HEK293T (cell line): ENCODE measurements around the gene BEGAIN.

Experiments
- CTCF ChIA-PET: fragments of 350-600 bp; formaldehyde crosslinking; extraction: SDS; loops from one replicate; lab custom pipeline; 2021; ENCODE audit warnings: antibody characterized with exemption, inconsistent platforms; lab: Yijun Ruan, JAX
- POLR2A ChIA-PET: fragments of 350-600 bp; formaldehyde crosslinking; extraction: SDS; loops from one replicate; lab custom pipeline; 2020; ENCODE audit warnings: antibody characterized with exemption, inconsistent platforms; lab: Yijun Ruan, JAX
- DNase-seq: peaks from one replicate; pipeline ENCODE4 v3.0.0; 2012; ENCODE audit warnings: mixed read lengths; ENCODE audit errors: extremely low spot score
- ARNT ChIP-seq: fragments of 450-650 bp; IDR thresholded peaks from 2 replicates; pipeline ENCODE4 v1.6.1; 2017; ENCODE audit warnings: mild to moderate bottlenecking
- BHLHE40 ChIP-seq: fragments of 450-650 bp; IDR thresholded peaks from 2 replicates; pipeline ENCODE4 v1.6.1; 2016; ENCODE audit warnings: mild to moderate bottlenecking, moderate library complexity, borderline replicate concordance
- CTBP1 ChIP-seq: fragments of 450-650 bp; IDR thresholded peaks from 2 replicates; pipeline ENCODE4 v1.6.1; 2016; ENCODE audit warnings: borderline replicate concordance
- ELF4 ChIP-seq: fragments of 450-650 bp; IDR thresholded peaks from 2 replicates; pipeline ENCODE4 v1.6.1; 2017; ENCODE audit warnings: antibody characterized with exemption
- FOXA1 ChIP-seq: fragments of 450-650 bp; IDR thresholded peaks from 2 replicates; pipeline ENCODE4 v1.6.1; 2016; ENCODE audit warnings: mild to moderate bottlenecking
- FOXK2 ChIP-seq: fragments of 450-650 bp; IDR thresholded peaks from 2 replicates; pipeline ENCODE4 v1.6.1; 2016; ENCODE audit warnings: mild to moderate bottlenecking
- FOXM1 ChIP-seq: fragments of 450-650 bp; IDR thresholded peaks from 2 replicates; pipeline ENCODE4 v1.6.1; 2017; ENCODE audit warnings: mild to moderate bottlenecking, borderline replicate concordance
- HDGF ChIP-seq: fragments of 450-650 bp; IDR thresholded peaks from 2 replicates; pipeline ENCODE4 v1.6.1; 2017; ENCODE audit warnings: antibody characterized with exemption, borderline replicate concordance
- L3MBTL2 ChIP-seq: fragments of 450-650 bp; conservative IDR thresholded peaks from 2 replicates; pipeline ENCODE4 v1.6.1; 2016; ENCODE audit warnings: mild to moderate bottlenecking
- LEF1 ChIP-seq: fragments of 450-650 bp; IDR thresholded peaks from 2 replicates; pipeline ENCODE4 v1.6.1; 2017; ENCODE audit warnings: mild to moderate bottlenecking, borderline replicate concordance
- NFRKB ChIP-seq: fragments of 450-650 bp; IDR thresholded peaks from 2 replicates; pipeline ENCODE4 v1.6.1; 2016; ENCODE audit warnings: mild to moderate bottlenecking, moderate library complexity
- SP1 ChIP-seq: fragments of 450-650 bp; IDR thresholded peaks from 2 replicates; pipeline ENCODE4 v1.6.1; 2017
- SUZ12 ChIP-seq: fragments of 450-650 bp; IDR thresholded peaks from 2 replicates; pipeline ENCODE4 v1.6.1; 2016; ENCODE audit warnings: mild to moderate bottlenecking
- TARDBP ChIP-seq: fragments of 450-650 bp; IDR thresholded peaks from 2 replicates; pipeline ENCODE4 v1.6.1; 2016
- ZNF384 ChIP-seq: fragments of 450-650 bp; IDR thresholded peaks from 2 replicates; pipeline ENCODE4 v1.6.1; 2016
- TF ChIP-seq, protein P1 (sequence below): fragments of 450-650 bp; IDR thresholded peaks from 2 replicates; pipeline ENCODE4 v1.6.1; 2016

Gene BEGAIN

DNA sequence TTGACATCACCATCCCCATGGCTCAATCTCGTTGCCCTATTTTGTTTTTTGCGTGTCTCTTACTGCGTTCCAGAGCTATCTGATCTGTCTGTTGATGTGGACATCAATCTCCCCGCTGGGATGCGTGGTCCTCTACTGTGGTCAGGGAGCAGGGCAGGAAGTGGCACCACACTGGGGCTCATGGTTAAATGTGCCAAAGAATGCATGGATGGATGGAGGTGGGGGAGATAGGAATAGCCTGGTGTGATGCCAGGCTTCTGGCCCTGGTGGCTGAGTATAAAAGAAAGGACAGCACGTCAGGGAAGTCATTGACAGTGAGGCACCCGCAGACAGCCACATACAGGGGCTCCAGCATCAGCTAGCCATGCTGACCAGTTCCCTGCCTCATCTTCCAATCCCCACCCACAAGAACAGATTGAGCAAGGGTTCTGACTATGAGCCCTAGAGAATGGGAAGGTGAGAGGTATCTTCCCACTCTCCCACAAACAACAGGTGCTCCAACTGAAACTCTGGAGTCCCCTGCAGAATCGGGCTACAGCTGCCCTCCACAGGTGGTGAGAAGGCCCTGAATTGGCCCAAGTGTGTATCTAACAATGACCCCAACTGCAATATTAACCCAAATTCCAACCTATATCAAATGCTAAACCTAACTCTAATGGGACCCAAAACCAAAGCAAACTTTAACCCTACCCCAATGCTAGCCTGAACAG, 2.7 kb upstream of the BEGAIN start:
- TF ChIP-seq ZNF384 = no peak
- ChIA-PET POLR2A (no interaction called here), CTCF (no interaction called here)
- no peak for DNase-seq

DNA sequence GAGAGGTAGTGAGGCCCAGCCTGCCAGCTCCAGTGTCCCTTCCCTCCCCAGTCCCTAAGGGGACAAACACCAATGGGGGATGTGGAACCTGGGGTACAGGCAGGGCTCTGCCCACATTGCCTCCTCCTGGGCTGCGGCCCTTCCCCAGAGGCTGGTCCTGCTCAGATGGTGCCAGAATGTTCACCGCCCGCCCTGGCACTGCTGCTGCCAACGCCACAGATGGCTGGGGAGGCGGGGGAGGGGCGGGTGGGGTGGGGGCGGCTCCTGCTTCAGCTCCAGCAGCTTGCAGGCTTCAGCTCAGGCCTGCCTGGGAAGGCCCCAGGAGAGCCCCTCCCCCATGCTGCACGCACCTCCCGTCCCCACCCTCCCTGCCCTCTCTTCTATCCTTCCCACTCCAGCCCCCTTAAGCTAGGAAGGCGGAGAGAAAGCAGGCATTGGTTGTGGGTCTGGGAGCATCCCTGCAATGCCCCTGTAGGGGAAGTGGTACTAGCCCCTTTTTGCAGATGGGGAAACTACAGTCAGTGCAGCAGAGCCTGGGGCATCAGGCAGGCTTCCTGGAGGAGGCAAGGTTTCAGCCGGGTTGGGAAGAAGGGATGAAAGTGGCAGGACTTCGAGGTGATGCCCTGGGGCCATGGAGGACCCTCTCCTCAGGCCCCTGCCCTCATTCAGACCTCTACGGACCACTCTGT, 2.0 kb upstream of the BEGAIN start:
- no peak for DNase-seq
- POLR2A ChIA-PET = interaction anchor here (1.0 kb wide), 1 partner anchor 67 kb away, joined by 3 read pairs; no protein-coding TSS in a partner anchor
- no peak for TF ChIP-seq FOXM1
- TF ChIP-seq SP1 = no peak
- no peak for TF ChIP-seq BHLHE40
- no peak for TF ChIP-seq SUZ12
- TF ChIP-seq ARNT = no peak
- no peak for TF ChIP-seq ELF4
- TF ChIP-seq ZNF384 = no peak
- no peak for TF ChIP-seq FOXK2
- TF ChIP-seq FOXA1 = no peak
- TF ChIP-seq L3MBTL2 = no peak
- TF ChIP-seq CTBP1 = no peak
- TF ChIP-seq, protein P1, sequence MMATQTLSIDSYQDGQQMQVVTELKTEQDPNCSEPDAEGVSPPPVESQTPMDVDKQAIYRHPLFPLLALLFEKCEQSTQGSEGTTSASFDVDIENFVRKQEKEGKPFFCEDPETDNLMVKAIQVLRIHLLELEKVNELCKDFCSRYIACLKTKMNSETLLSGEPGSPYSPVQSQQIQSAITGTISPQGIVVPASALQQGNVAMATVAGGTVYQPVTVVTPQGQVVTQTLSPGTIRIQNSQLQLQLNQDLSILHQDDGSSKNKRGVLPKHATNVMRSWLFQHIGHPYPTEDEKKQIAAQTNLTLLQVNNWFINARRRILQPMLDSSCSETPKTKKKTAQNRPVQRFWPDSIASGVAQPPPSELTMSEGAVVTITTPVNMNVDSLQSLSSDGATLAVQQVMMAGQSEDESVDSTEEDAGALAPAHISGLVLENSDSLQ = no peak
- TF ChIP-seq NFRKB = no peak
- TF ChIP-seq HDGF = no peak
- TF ChIP-seq LEF1 = no peak
- CTCF ChIA-PET = no interaction called here

DNA sequence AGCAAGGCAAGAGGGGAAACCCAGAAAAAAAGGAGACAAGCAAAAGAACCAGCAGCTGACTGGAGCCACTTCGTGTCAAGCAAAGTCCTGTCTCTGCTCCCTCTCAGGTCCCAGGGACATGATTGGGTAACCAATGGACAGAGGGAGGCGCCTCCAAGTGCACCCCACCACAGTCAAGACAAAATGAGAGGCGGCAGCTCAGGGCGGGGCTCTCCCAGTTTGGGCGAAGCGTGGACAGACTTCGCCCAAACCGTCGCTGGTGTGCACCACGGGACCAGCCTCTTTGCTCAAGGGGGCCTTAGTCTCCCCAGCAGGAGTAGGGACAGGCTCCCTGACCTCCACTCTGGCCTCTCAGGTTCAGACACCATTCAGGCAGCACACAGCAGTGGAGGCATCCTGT, 1.5 kb upstream of the BEGAIN start:
- CTCF ChIA-PET = no interaction called here
- POLR2A ChIA-PET = interaction anchor here (1.0 to 1.4 kb wide), 2 partner anchors 49 to 68 kb away, joined by 3 read pairs; no protein-coding TSS in a partner anchor
- no peak for DNase-seq
- TF ChIP-seq CTBP1 (no peak), SP1 (no peak), L3MBTL2 (no peak), HDGF (no peak), FOXK2 (no peak), ZNF384 (no peak), NFRKB (no peak), ARNT (no peak), FOXM1 (no peak), SUZ12 (no peak), LEF1 (no peak), FOXA1 (no peak), ELF4 (no peak)

DNA sequence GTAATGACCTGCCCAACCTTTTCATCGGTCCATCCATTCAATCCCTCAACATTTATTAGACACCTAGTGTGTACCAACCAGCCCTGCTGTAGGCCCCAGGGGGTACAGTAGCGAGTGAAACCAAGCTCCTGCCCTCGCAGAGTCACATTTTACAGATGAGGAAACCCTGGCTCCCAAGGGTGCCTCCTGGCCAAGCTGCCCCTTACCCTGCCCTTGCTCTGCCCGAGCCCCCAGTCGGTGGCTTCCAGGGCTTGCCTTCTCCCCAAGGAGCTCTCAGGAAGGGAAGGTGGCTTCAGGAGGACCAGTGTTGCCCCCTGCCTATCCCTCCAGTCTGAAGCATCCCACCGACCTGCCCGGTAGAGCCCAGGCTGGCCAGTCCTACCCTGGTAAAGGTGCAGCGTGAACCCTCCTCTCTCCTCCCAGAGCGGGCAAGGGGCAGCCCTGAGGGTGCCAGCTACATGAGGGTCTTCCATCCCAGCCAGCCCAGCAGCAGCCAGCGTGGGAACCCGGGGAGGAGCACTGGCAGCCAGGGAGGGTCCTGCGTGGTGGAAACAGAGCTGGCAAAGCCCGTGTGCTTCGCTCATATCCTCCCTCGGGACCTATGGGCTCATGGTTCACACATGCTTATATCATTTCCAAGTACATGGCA, 670 bp upstream of the BEGAIN start:
- ChIA-PET CTCF (no interaction called here), POLR2A (interaction anchor here (0.7 to 1.4 kb wide), 3 partner anchors 18 to 69 kb away, joined by 3 read pairs; no protein-coding TSS in a partner anchor)
- DNase-seq = no peak
- TF ChIP-seq ELF4 = no peak
- no peak for TF ChIP-seq FOXK2
- TF ChIP-seq SUZ12 = no peak
- TF ChIP-seq L3MBTL2 = no peak
- TF ChIP-seq, protein P1 = no peak
- no peak for TF ChIP-seq ZNF384
- no peak for TF ChIP-seq FOXA1
- TF ChIP-seq TARDBP = no peak
- no peak for TF ChIP-seq HDGF
- TF ChIP-seq CTBP1 = no peak
- TF ChIP-seq BHLHE40 = no peak
- TF ChIP-seq LEF1 = no peak
- no peak for TF ChIP-seq NFRKB
- TF ChIP-seq FOXM1 = no peak
- TF ChIP-seq SP1 = no peak
- no peak for TF ChIP-seq ARNT

DNA sequence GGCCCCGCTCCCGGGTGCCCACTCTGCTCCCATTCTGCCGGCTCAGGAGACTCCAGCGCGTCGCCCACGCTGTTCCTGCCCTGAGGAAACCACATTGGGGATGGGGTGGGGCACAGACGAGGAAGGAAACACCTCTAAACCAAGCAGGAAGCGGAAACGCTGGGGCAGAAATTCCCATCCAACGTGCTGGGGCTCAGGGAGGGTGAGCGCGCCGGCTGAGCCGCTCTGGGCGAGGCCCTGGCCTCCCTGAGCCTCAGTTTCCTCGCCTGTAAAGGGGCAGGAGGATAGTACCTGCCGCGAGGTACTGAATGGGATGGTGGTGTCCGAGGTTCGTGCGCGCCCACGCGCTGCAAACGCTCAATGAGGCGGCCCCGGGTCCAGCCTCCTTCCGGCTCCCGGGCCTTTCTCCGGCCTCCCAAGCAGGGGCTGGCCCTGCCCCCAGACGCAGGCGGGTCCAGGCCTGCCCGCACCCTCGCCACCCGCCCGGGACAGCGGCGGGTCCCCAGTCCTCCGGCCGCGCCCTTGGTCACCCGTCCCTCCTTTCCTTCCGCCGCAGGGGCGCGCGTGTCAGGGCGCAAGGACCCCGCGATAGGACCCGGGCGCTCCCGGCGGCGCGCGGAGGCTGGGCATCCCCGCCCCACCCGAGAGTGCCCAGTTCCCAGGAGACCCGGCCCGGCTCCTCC, 673 bp downstream of the BEGAIN start:
- ChIA-PET CTCF (no interaction called here), POLR2A (no interaction called here)
- TF ChIP-seq FOXK2 (no peak), ARNT (no peak), NFRKB (no peak), CTBP1 (no peak), BHLHE40 (no peak), ELF4 (no peak), L3MBTL2 (no peak; the same call in 1 of the 2 replicates), SUZ12 (no peak), LEF1 (no peak), FOXA1 (no peak), ZNF384 (no peak), FOXM1 (no peak), SP1 (no peak), TARDBP (no peak), HDGF (no peak)
- TF ChIP-seq, protein P1 = no peak
- peak; percentile 50 for DNase-seq
